Measurements from ENCODE around the gene HSPA4.

Gene HSPA4

GRCh38 chr5:133106761-133107572, 55.2 kb downstream of the HSPA4 start:
- no peak for DNase-seq

GRCh38 chr5:133108481-133108921, 56.7 kb downstream of the HSPA4 start:
- DNase-seq = peak in 1 of 2 donors; percentile 34

- DNase-seq = no peak
These were observed 58.1 kb downstream of the HSPA4 start for GRCh38 chr5:133109655-133110483.

- no peak for DNase-seq
These were observed 58.9 kb downstream of the HSPA4 start for GRCh38 chr5:133110709-133111108.

GRCh38 chr5:133111299-133111698, 59.5 kb downstream of the HSPA4 start:
- peak; percentile 40 to 54 for DNase-seq

- DNase-seq = no peak
These were observed 60.3 kb downstream of the HSPA4 start for GRCh38 chr5:133112026-133112660.

- DNase-seq = no peak
These were observed 61.7 kb downstream of the HSPA4 start for GRCh38 chr5:133113331-133114061.

GRCh38 chr5:133114166-133114932, 62.5 kb downstream of the HSPA4 start:
- DNase-seq = no peak

GRCh38 chr5:133114933-133115310, 63.1 kb downstream of the HSPA4 start:
- no peak for DNase-seq

- DNase-seq = no peak
These were observed 64.8 kb downstream of the HSPA4 start for GRCh38 chr5:133116601-133117000.

- no peak for DNase-seq
These were observed 65.5 kb downstream of the HSPA4 start for GRCh38 chr5:133117166-133117911.

- no peak for DNase-seq
These were observed 66.2 kb downstream of the HSPA4 start for GRCh38 chr5:133117912-133118445.

- DNase-seq = no peak
These were observed 66.9 kb downstream of the HSPA4 start for GRCh38 chr5:133118741-133119140.

- no peak for DNase-seq
These were observed 67.5 kb downstream of the HSPA4 start for GRCh38 chr5:133119233-133119711.

GRCh38 chr5:133120156-133120750, 68.4 kb downstream of the HSPA4 start:
- no peak for DNase-seq

- no peak for DNase-seq
These were observed 69.3 kb downstream of the HSPA4 start for GRCh38 chr5:133121080-133121479.

- DNase-seq = no peak
These were observed 69.9 kb downstream of the HSPA4 start for GRCh38 chr5:133121611-133122150.

GRCh38 chr5:133122711-133123110, 70.9 kb downstream of the HSPA4 start:
- no peak for DNase-seq

- DNase-seq = no peak
These were observed 71.5 kb downstream of the HSPA4 start for GRCh38 chr5:133123297-133123696.

- DNase-seq = no peak
These were observed 73.1 kb downstream of the HSPA4 start for GRCh38 chr5:133124891-133125290.
